Neuron (in vitro differentiated cells): ENCODE measurements around the gene ARHGAP15.

Experiments used
- H2AFZ ChIP-seq: one replicate; pipeline ENCODE4 v1.6.1; 2013; ENCODE audit warnings: low read depth, mild to moderate bottlenecking, inconsistent platforms, low read length, moderate library complexity
- H3K27me3 ChIP-seq: one replicate; pipeline ENCODE4 v1.6.1; 2013; ENCODE audit warnings: low read length; ENCODE audit not compliant: insufficient read depth
- H3K36me3 ChIP-seq: one replicate; pipeline ENCODE4 v1.6.1; 2013; ENCODE audit warnings: low read length; ENCODE audit not compliant: insufficient read depth
- H3K4me1 ChIP-seq: one replicate; pipeline ENCODE4 v1.6.1; 2013; ENCODE audit warnings: low read length; ENCODE audit not compliant: insufficient read depth
- H3K4me3 ChIP-seq: 2 replicates; pipeline ENCODE4 v1.5.1; 2013; ENCODE audit warnings: mild to moderate bottlenecking, low read length, moderate library complexity
- H3K9me3 ChIP-seq: one replicate; pipeline ENCODE4 v1.6.1; 2013; ENCODE audit warnings: low read length

The ARHGAP15 gene

DNA sequence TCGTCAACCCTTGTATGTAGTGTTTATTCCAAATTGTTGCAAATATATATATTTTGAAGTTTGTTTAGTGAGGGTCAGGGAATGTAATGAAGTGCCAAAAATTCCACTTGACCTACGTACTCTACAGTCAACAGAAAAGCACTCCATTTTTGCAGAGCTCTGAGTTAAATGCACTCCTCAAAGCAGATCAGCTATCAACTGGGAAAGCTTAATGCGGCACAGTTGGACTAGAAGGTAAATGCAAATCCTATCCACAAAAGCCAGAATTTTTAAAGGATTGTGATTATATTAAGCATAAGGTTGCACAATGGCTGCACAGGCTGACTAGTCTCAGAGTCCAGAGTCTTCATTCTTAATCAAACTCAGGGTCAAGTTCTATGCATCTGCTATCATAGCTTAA, 577.1 kb downstream of the ARHGAP15 start:
- H3K27me3 ChIP-seq, result no peaks in the 10 kb centered on the region
- H2AFZ ChIP-seq, result no peak overlapping the region
- H3K4me3 ChIP-seq, result no peak overlapping the region
- no peaks in the 10 kb centered on the region for H3K9me3 ChIP-seq
- H3K4me1 ChIP-seq, result no peaks in the 10 kb centered on the region
- no peaks in the 10 kb centered on the region for H3K36me3 ChIP-seq

DNA sequence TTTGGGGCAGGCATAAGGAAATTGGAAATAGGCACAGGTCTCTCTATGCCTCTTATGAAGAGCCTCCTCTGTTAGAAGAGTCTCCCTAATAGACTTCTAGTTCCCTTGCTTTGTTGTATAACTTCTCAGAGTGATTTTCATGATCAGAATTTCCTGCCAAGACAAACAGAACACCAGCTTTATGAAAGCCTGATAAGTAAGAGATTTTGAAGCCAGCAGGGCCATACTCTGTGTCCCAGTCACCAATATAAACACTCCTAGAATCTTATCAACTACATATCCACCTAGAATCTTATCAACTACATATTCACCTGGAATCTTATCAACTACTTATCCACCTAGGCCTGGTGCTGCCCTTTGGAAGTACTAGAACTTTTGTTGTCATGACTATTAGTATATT, 579.5 kb downstream of the ARHGAP15 start:
- no peak overlapping the region for H3K4me3 ChIP-seq
- peaks cover 3% of the 10 kb centered on the region for H3K9me3 ChIP-seq
- H3K36me3 ChIP-seq, result no peaks in the 10 kb centered on the region
- no peaks in the 10 kb centered on the region for H3K4me1 ChIP-seq
- H2AFZ ChIP-seq, result no peak overlapping the region
- no peaks in the 10 kb centered on the region for H3K27me3 ChIP-seq

DNA sequence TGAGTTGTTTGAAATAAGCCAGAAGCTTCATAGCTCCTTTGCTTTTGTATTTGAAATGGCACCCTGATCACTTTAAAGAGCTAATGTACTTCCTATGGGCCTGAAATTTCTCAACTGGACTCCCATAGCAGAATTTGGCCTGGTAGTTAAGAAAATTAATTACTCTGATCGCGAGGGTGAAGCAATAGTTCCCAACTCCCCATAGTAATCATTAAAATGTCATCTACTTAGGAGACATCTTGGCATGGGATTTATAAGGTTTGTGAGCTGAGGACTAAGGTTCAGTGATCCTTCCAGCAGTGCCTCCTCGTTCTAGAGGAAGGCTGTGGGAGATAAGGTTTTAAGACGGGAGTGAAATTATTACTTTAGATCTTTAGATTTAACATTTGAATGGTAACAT, 581.0 kb downstream of the ARHGAP15 start:
- no peak overlapping the region for H2AFZ ChIP-seq
- no peak overlapping the region for H3K4me3 ChIP-seq
- peaks cover 3% of the 10 kb centered on the region for H3K9me3 ChIP-seq
- H3K4me1 ChIP-seq, result no peaks in the 10 kb centered on the region
- H3K27me3 ChIP-seq, result no peaks in the 10 kb centered on the region
- no peaks in the 10 kb centered on the region for H3K36me3 ChIP-seq

- Histone ChIP-seq H3K27me3 (no peaks in the 10 kb centered on the region), H3K36me3 (no peaks in the 10 kb centered on the region), H3K9me3 (peaks cover 3% of the 10 kb centered on the region), H3K4me3 (no peak overlapping the region), H3K4me1 (no peaks in the 10 kb centered on the region), H2AFZ (no peak overlapping the region)
These were observed 581.7 kb downstream of the ARHGAP15 start for GRCh38 chr2:143710879-143711278.

DNA sequence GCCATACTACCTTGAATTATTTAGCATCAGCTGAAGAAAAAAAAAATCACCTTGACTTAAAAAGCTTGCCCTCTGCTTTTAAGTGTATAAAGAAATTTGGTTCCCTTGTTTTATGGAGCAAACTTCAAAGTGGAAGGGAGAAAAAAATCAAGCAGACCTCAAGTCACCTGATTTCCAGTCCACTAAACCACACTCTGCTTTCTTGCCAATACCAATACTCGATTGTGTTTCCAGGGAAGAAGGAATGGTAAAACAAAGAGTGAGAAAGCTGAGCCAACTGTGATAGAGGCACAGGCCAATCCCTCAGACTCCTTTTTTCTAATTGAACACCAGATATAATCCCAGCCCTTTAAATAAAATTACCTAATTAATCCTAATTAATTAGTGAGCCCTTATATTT, 587.3 kb downstream of the ARHGAP15 start:
- Histone ChIP-seq H3K4me1 (no peaks in the 10 kb centered on the region), H3K9me3 (peaks cover 3% of the 10 kb centered on the region), H2AFZ (no peak overlapping the region), H3K36me3 (no peaks in the 10 kb centered on the region), H3K4me3 (no peak overlapping the region), H3K27me3 (no peaks in the 10 kb centered on the region)

DNA sequence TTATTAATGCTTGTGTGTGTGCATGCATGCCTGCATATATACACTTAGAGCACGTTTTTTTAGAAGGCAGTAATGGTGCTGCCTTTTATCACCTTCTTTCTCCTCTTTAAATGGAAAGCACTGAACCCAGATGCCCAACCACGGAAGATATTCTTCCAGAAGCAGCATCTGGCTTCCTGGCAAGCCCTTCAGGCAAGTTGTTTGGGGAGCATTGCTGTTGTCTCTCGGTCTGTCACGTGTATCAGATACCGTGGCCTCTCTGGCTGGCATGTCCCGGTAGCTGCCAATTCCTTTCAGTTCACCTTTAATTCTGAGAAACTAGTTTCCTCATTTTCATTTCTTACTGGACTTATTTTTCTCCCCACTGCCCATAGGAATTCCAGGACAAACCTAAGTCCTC, 587.8 kb downstream of the ARHGAP15 start:
- Histone ChIP-seq H2AFZ (no peak overlapping the region), H3K27me3 (no peaks in the 10 kb centered on the region), H3K4me1 (no peaks in the 10 kb centered on the region), H3K4me3 (no peak overlapping the region), H3K36me3 (no peaks in the 10 kb centered on the region), H3K9me3 (peaks cover under 1% of the 10 kb centered on the region)

DNA sequence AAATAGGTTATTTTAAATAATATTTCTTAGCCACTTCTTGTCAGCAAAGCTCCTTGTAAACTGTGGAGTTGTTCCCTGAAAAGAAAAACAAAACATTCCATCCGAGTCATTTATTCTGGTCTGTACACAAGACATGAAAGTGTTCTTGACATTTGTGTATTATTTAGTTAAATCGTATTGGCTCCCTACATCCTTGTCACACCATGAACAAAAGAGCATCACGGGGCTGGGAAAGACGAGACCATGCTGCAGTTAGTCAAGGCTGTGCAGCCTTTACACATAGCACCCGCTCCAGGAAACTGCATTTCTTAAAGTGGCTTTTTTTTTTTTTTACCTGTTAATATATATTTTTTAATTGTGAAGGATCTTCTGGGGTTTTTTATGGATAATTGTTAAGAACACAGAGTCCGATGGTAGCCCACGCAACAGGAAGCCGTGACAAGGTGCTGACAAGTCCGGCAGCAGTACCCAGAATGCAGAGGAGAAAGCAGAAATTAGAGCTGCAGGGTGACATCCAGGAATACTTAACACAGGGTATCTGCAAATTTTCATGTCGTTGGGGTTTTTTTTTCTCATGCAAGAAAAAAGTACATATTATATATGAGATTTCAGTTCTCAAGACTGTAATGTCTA, 588.4 kb downstream of the ARHGAP15 start:
- H2AFZ ChIP-seq, result no peak overlapping the region

GRCh38 chr2:143718745-143719144, 589.5 kb downstream of the ARHGAP15 start:
- Histone ChIP-seq H3K4me1 (no peaks in the 10 kb centered on the region), H2AFZ (no peak overlapping the region), H3K4me3 (no peak overlapping the region), H3K27me3 (no peaks in the 10 kb centered on the region), H3K9me3 (no peaks in the 10 kb centered on the region), H3K36me3 (no peaks in the 10 kb centered on the region)

More for the DNA sequence above, 588.4 kb downstream of the ARHGAP15 start:
- no peaks in the 10 kb centered on the region for H3K9me3 ChIP-seq
- H3K4me1 ChIP-seq, result no peaks in the 10 kb centered on the region
- H3K27me3 ChIP-seq, result no peaks in the 10 kb centered on the region
- H3K4me3 ChIP-seq, result no peak overlapping the region
- no peaks in the 10 kb centered on the region for H3K36me3 ChIP-seq

DNA sequence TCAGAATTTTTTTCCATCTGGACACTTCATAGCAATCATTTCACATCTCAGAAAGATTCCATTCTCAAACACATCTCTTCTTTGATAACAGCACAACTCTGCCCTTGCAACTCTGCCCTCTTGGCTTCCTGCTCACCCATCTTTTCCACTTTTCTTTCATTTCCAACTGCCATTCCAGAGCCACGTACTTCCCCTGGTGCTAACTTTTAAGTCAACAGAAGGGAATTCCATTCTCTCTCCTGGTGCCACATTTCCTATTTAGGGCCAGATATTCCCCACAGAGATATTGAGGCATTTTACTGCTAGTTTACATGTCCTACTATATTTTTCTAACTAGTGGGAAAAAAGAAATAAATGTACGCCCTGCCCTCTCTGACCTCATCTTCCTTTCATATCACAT, 590.2 kb downstream of the ARHGAP15 start:
- H3K4me1 ChIP-seq, result no peaks in the 10 kb centered on the region
- H3K36me3 ChIP-seq, result no peaks in the 10 kb centered on the region
- H2AFZ ChIP-seq, result no peak overlapping the region
- H3K4me3 ChIP-seq, result no peak overlapping the region
- no peaks in the 10 kb centered on the region for H3K27me3 ChIP-seq
- H3K9me3 ChIP-seq, result no peaks in the 10 kb centered on the region

- Histone ChIP-seq H3K4me3 (no peak overlapping the region), H3K9me3 (no peaks in the 10 kb centered on the region), H3K4me1 (no peaks in the 10 kb centered on the region), H3K36me3 (no peaks in the 10 kb centered on the region), H2AFZ (no peak overlapping the region), H3K27me3 (no peaks in the 10 kb centered on the region)
These were observed 591.0 kb downstream of the ARHGAP15 start for GRCh38 chr2:143720095-143720664.

GRCh38 chr2:143725400-143725799, 596.2 kb downstream of the ARHGAP15 start:
- Histone ChIP-seq H3K36me3 (no peaks in the 10 kb centered on the region), H3K4me3 (no peak overlapping the region), H3K9me3 (no peaks in the 10 kb centered on the region), H2AFZ (no peak overlapping the region), H3K4me1 (no peaks in the 10 kb centered on the region), H3K27me3 (no peaks in the 10 kb centered on the region)

DNA sequence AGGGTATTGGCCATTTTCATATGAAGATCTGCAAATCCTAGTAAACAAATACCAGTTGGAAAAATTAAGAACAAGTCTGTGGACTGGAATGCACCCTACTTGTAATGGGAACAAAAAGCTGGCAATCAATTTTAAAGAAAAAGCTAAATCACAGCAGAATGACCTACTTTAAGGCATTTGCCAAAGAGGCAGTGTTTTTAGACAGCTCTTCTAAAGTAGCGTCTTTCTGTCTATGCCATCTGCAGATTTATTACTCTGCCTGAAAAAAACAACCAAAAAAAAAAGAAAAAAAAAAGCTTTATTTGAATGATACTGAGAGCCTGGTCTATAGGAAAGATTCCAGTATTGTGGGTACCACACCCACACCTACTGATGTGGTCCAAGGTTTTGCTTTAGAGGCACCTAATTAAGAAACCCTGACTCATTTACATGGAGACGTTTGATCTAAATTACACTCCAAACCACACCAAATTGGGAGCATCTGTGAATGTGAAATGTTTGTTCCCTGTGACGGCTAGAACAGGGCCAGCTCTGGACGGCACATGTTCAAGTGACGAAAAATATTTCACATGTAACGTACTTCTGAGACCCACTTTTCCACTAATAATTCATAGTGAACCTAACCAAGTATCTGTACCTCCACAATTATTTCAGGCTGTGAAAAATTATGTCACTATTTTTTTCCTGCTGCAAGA, 597.1 kb downstream of the ARHGAP15 start:
- H3K27me3 ChIP-seq, result no peaks in the 10 kb centered on the region
- H3K9me3 ChIP-seq, result no peaks in the 10 kb centered on the region
- H3K4me1 ChIP-seq, result no peaks in the 10 kb centered on the region
- H3K36me3 ChIP-seq, result no peaks in the 10 kb centered on the region
- H3K4me3 ChIP-seq, result no peak overlapping the region
- no peak overlapping the region for H2AFZ ChIP-seq

- H3K36me3 ChIP-seq, result no peaks in the 10 kb centered on the region
- H3K4me3 ChIP-seq, result no peak overlapping the region
- peaks cover 2% of the 10 kb centered on the region for H3K4me1 ChIP-seq
- no peaks in the 10 kb centered on the region for H3K9me3 ChIP-seq
- no peaks in the 10 kb centered on the region for H3K27me3 ChIP-seq
- no peak overlapping the region for H2AFZ ChIP-seq
These were observed 599.3 kb downstream of the ARHGAP15 start for GRCh38 chr2:143728498-143728897.
